ENCODE measurements around the gene GRIN3A.

- TF ChIP-seq CTCF (IDR thresholded peaks at IDR 0.05), result no peak
- no peak for TF ChIP-seq POLR2AphosphoS5 (IDR thresholded peaks at IDR 0.05)
- TF ChIP-seq POLR2A (IDR thresholded peaks at IDR 0.05), result no peak
Observed at GRCh38 chr9:101561740-101562139, 176.7 kb downstream of the GRIN3A start.
